Measurements from ENCODE around the gene CMC2.

- no peak for TF ChIP-seq REPIN1 (tag by site-specific recombination; IDR thresholded peaks at IDR 0.05; ENCODE audit: low read depth)
- TF ChIP-seq TRIM28 (IDR thresholded peaks at IDR 0.05; ENCODE audit: borderline replicate concordance, low read length) = no peak
- TF ChIP-seq SETDB1 (IDR thresholded peaks at IDR 0.05; ENCODE audit: insufficient read length, low read length) = no peak
- no peak for TF ChIP-seq ZNF785 (tag by site-specific recombination; IDR thresholded peaks at IDR 0.05)
- TF ChIP-seq ZFP3 (tag by site-specific recombination; IDR thresholded peaks at IDR 0.05; ENCODE audit: low read depth) = no peak
- TF ChIP-seq ZNF830 (tag by site-specific recombination; IDR thresholded peaks at IDR 0.05; ENCODE audit: low read depth) = no peak
- TF ChIP-seq CTCF (tag by site-specific recombination; IDR thresholded peaks at IDR 0.05) = no peak
- TF ChIP-seq ZNF24 (tag by site-specific recombination; IDR thresholded peaks at IDR 0.05) = no peak
- TF ChIP-seq PBX3 (CRISPR knock-in tag; IDR thresholded peaks at IDR 0.05) = no peak
Measured at GRCh38 chr16:80994451-80994850, 12.2 kb downstream of the CMC2 start.
